Activated naive CD8-positive, alpha-beta T cell (primary cell): ENCODE data around the gene EZH2.

Source experiments
- H3K27ac Mint-ChIP-seq: one replicate; pipeline ENCODE4 v1.8.0; 2021; ENCODE audit warnings: mixed read lengths
- H3K27me3 Mint-ChIP-seq: one replicate; pipeline ENCODE4 v1.8.0; 2021; ENCODE audit warnings: mixed read lengths
- H3K36me3 Mint-ChIP-seq: one replicate; pipeline ENCODE4 v1.8.0; 2021; ENCODE audit warnings: mixed read lengths
- H3K4me1 Mint-ChIP-seq: one replicate; pipeline ENCODE4 v1.8.0; 2021; ENCODE audit warnings: low read depth, mixed read lengths
- H3K4me3 Mint-ChIP-seq: one replicate; pipeline ENCODE4 v1.8.0; 2021; ENCODE audit warnings: mild to moderate bottlenecking, mixed read lengths
- H3K9me3 Mint-ChIP-seq: one replicate; pipeline ENCODE4 v1.8.0; 2021; ENCODE audit warnings: low read depth, mixed read lengths

EZH2 gene

GRCh38 chr7:148884049-148884298, at the start of gene EZH2:
Gene EZH2, minus strand, starts transcription at chr7:148884291. Its CDS starts 36,993 bp downstream, at chr7:148847298.
- Mint-ChIP-seq H3K36me3 (no peaks in the 10 kb centered on the region), H3K27ac (peak within 1 kb of the TSS; percentile 98), H3K9me3 (no peaks in the 10 kb centered on the region), H3K27me3 (no peaks in the 10 kb centered on the region), H3K4me3 (peak within 1 kb of the TSS; percentile 98), H3K4me1 (peaks cover 34% of the 10 kb centered on the region)

- Mint-ChIP-seq H3K4me1 (peaks cover 31% of the 10 kb centered on the region), H3K4me3 (no peak overlapping the region), H3K9me3 (no peaks in the 10 kb centered on the region), H3K27me3 (no peaks in the 10 kb centered on the region), H3K27ac (peak overlapping the region; percentile 34), H3K36me3 (peaks cover 5% of the 10 kb centered on the region)
Measured at GRCh38 chr7:148931470-148931869, 47.4 kb upstream of the EZH2 start.

DNA sequence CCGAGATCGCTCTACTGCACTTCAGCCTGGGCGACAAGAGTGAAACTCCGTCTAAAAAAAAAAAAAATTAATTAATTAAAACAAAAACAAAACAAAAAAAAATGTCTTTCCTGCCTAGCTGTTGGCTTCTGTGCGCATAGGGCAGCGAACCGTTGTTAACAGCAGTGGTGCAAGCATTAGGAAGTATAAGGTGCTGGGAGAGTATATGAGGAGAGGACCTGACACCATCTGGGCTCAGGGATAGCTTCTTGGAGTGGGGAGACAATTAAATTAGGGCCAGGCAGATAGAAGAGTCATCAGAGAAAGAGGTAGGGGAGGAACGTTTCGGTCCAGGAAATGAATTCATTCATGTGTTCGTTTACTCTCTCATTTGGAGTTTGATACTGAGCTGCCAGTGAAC, 46.2 kb upstream of the EZH2 start:
- Mint-ChIP-seq H3K27me3 (no peaks in the 10 kb centered on the region), H3K36me3 (peaks cover 5% of the 10 kb centered on the region), H3K4me3 (no peak overlapping the region), H3K9me3 (no peaks in the 10 kb centered on the region), H3K27ac (peak overlapping the region; percentile 61), H3K4me1 (peaks cover 40% of the 10 kb centered on the region)

- Mint-ChIP-seq H3K4me1 (peaks cover 47% of the 10 kb centered on the region), H3K27ac (peak overlapping the region; percentile 88), H3K36me3 (peaks cover 5% of the 10 kb centered on the region), H3K9me3 (no peaks in the 10 kb centered on the region), H3K4me3 (no peak overlapping the region), H3K27me3 (no peaks in the 10 kb centered on the region)
Measured at GRCh38 chr7:148929176-148929575, 45.1 kb upstream of the EZH2 start.

GRCh38 chr7:148927123-148928045, 43.3 kb upstream of the EZH2 start:
- no peaks in the 10 kb centered on the region for H3K9me3 Mint-ChIP-seq
- H3K4me1 Mint-ChIP-seq: peaks cover 56% of the 10 kb centered on the region
- H3K36me3 Mint-ChIP-seq: peaks cover 5% of the 10 kb centered on the region
- H3K27ac Mint-ChIP-seq: peak overlapping the region; percentile 98
- no peaks in the 10 kb centered on the region for H3K27me3 Mint-ChIP-seq
- peak overlapping the region; percentile 65 for H3K4me3 Mint-ChIP-seq

GRCh38 chr7:148925836-148926235, 41.7 kb upstream of the EZH2 start:
- H3K9me3 Mint-ChIP-seq: no peaks in the 10 kb centered on the region
- no peaks in the 10 kb centered on the region for H3K27me3 Mint-ChIP-seq
- H3K4me1 Mint-ChIP-seq: peaks cover 59% of the 10 kb centered on the region
- peaks cover 5% of the 10 kb centered on the region for H3K36me3 Mint-ChIP-seq
- H3K27ac Mint-ChIP-seq: peak overlapping the region; percentile 98
- no peak overlapping the region for H3K4me3 Mint-ChIP-seq

DNA sequence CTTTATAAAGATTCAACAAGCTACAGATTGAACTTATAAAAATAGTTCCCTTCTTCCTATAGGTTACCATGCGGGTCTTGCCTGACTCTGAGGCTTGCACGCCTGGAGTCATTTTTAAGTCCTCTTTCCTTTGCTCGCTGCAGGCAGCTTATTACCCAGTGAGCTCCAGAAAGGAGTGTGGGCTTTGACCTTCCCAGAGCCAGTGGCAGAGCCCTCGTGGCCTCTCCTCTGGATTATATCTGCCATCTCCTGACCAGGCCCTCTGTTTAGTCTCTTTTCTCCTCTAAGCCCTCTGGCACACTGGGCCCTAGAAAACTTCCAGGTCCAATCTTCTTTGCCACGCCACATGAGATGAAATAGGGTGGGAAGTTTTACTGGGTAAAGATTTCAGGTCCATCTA, 39.9 kb upstream of the EZH2 start:
- Mint-ChIP-seq H3K27me3 (no peaks in the 10 kb centered on the region), H3K27ac (peak overlapping the region; percentile 75), H3K9me3 (no peaks in the 10 kb centered on the region), H3K4me3 (no peak overlapping the region), H3K36me3 (peaks cover 1% of the 10 kb centered on the region), H3K4me1 (peaks cover 59% of the 10 kb centered on the region)

DNA sequence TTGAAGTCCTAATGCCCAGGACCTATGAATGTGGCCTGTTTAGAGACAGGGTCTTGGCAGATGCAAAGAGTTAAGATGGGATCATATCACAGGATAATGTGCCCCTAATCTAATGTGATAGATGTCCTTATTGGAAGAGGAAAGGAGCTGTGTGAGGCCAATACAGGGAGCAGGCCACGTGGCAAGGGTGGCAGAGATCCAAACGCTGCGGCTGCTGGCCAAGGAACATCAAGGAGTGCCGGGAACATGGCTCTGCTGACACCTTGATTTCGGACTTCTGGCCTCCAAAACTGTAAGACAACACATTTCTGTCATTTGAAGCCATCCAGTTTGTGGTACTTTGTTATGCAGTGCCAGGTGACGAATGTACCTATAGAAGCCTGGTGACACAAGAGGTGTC, 37.7 kb upstream of the EZH2 start:
- H3K27ac Mint-ChIP-seq: peak overlapping the region; percentile 88
- no peaks in the 10 kb centered on the region for H3K36me3 Mint-ChIP-seq
- H3K4me1 Mint-ChIP-seq: peaks cover 51% of the 10 kb centered on the region
- H3K27me3 Mint-ChIP-seq: no peaks in the 10 kb centered on the region
- peak overlapping the region; percentile 1 for H3K4me3 Mint-ChIP-seq
- no peaks in the 10 kb centered on the region for H3K9me3 Mint-ChIP-seq

GRCh38 chr7:148921189-148921588, 37.1 kb upstream of the EZH2 start:
- H3K27me3 Mint-ChIP-seq: no peaks in the 10 kb centered on the region
- H3K4me3 Mint-ChIP-seq: no peak overlapping the region
- H3K4me1 Mint-ChIP-seq: peaks cover 54% of the 10 kb centered on the region
- no peaks in the 10 kb centered on the region for H3K9me3 Mint-ChIP-seq
- H3K27ac Mint-ChIP-seq: peak overlapping the region; percentile 88
- H3K36me3 Mint-ChIP-seq: no peaks in the 10 kb centered on the region

- no peak overlapping the region for H3K27ac Mint-ChIP-seq
- H3K4me3 Mint-ChIP-seq: no peak overlapping the region
- H3K4me1 Mint-ChIP-seq: peaks cover 50% of the 10 kb centered on the region
- H3K36me3 Mint-ChIP-seq: no peaks in the 10 kb centered on the region
- H3K9me3 Mint-ChIP-seq: no peaks in the 10 kb centered on the region
- H3K27me3 Mint-ChIP-seq: no peaks in the 10 kb centered on the region
Measured at GRCh38 chr7:148919859-148920258, 35.8 kb upstream of the EZH2 start.

DNA sequence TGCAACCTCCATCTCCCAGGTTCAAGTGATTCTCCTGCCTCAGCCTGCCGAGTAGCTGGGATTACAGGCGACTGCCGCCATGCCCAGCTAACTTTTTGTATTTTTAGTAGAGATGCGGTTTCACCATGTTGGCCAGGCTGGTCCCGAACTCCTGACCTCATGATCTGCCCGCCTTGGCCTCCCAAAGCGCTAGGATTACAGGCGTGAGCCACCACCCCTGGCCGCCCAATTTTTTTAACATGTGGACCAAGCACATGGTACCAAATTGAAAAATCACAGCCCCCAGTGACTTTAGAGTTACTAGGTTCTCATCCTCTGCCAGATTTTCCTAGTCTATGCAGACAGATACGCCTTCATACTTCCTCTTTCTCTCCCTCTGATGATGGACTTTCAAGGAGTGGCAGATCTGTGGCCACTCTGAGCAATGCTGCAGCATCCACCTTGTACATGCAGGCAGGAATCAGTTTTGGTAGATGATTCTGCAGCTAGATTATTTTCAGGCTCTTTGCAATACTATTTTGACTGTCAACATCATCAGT, 34.0 kb upstream of the EZH2 start:
- no peaks in the 10 kb centered on the region for H3K9me3 Mint-ChIP-seq
- no peak overlapping the region for H3K4me3 Mint-ChIP-seq
- H3K4me1 Mint-ChIP-seq: peaks cover 55% of the 10 kb centered on the region
- H3K36me3 Mint-ChIP-seq: no peaks in the 10 kb centered on the region
- H3K27ac Mint-ChIP-seq: peak overlapping the region; percentile 28
- no peaks in the 10 kb centered on the region for H3K27me3 Mint-ChIP-seq

- no peaks in the 10 kb centered on the region for H3K9me3 Mint-ChIP-seq
- peak overlapping the region; percentile 84 for H3K27ac Mint-ChIP-seq
- peaks cover 64% of the 10 kb centered on the region for H3K4me1 Mint-ChIP-seq
- H3K27me3 Mint-ChIP-seq: no peaks in the 10 kb centered on the region
- H3K4me3 Mint-ChIP-seq: peak overlapping the region; percentile 20
- no peaks in the 10 kb centered on the region for H3K36me3 Mint-ChIP-seq
Measured at GRCh38 chr7:148916186-148916585, 32.1 kb upstream of the EZH2 start.

- peak overlapping the region; percentile 99 for H3K27ac Mint-ChIP-seq
Measured at GRCh38 chr7:148915211-148915610, 31.1 kb upstream of the EZH2 start.

GRCh38 chr7:148914208-148914777, 30.2 kb upstream of the EZH2 start:
- Mint-ChIP-seq H3K4me3 (peak overlapping the region; percentile 78), H3K27me3 (no peaks in the 10 kb centered on the region), H3K4me1 (peaks cover 66% of the 10 kb centered on the region), H3K27ac (peak overlapping the region; percentile 99), H3K36me3 (no peaks in the 10 kb centered on the region), H3K9me3 (no peaks in the 10 kb centered on the region)

More at GRCh38 chr7:148915211-148915610, 31.1 kb upstream of the EZH2 start:
- no peaks in the 10 kb centered on the region for H3K27me3 Mint-ChIP-seq
- H3K9me3 Mint-ChIP-seq: no peaks in the 10 kb centered on the region
- H3K36me3 Mint-ChIP-seq: no peaks in the 10 kb centered on the region
- H3K4me1 Mint-ChIP-seq: peaks cover 65% of the 10 kb centered on the region
- peak overlapping the region; percentile 78 for H3K4me3 Mint-ChIP-seq

DNA sequence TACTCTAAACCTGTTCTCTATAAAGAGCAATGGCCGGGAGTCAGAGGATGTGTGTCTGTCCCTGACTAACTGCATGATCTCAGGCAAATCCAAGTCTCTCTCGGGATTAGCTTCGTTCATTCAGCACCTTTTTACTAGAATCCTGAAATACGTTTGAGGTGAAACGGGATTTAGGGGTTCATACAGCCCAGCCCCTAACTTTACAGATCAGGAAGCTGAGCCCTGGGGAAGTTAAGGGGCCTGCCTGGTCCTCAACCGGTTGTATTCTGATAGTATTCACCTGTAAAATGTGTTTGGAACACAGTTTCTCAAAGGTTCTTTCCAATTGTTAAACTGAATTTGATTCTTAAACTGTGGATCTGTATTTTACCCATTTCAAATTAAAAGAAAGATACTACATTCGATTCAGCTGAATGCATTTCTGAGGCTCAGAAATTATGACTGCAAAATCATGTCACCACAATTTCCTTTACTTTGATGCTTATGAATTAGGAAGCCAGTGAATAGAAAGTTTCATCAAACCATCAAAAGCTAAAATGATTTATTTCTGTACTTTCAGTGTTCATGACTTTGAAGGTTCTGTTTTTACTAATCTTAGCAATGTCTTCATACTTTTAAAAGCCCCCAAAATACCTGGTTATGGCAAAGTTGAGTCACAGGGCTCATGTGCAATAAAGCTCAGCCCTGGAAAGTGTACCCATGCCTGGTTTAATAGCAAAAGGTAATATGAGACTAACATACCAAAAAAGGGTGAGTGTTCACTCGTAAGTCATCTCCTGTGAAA, 28.9 kb upstream of the EZH2 start:
- H3K36me3 Mint-ChIP-seq: no peaks in the 10 kb centered on the region
- H3K9me3 Mint-ChIP-seq: no peaks in the 10 kb centered on the region
- H3K27ac Mint-ChIP-seq: peak overlapping the region; percentile 99
- peak overlapping the region; percentile 78 for H3K4me3 Mint-ChIP-seq
- H3K4me1 Mint-ChIP-seq: peaks cover 72% of the 10 kb centered on the region
- H3K27me3 Mint-ChIP-seq: no peaks in the 10 kb centered on the region
